ENCODE results near the gene IGIP.
A peak's percentile ranks its signal among the peaks of the same experiment; 100 is the strongest.
"Not testable (repeated sequence)": the region's sequence is repeated elsewhere in the genome, so short reads cannot be mapped to it uniquely, and the experiment has no call there.

IGIP gene

GRCh38 chr5:140143521-140144258, 18.0 kb downstream of the IGIP start:
- DNase-seq = no peak

GRCh38 chr5:140145256-140145655, 19.5 kb downstream of the IGIP start:
- DNase-seq = no peak

- DNase-seq = peak; percentile 70
These were observed 20.2 kb downstream of the IGIP start for GRCh38 chr5:140145818-140146522.

GRCh38 chr5:140146523-140146842, 20.7 kb downstream of the IGIP start:
- no peak for DNase-seq

- no peak for DNase-seq
These were observed 21.7 kb downstream of the IGIP start for GRCh38 chr5:140147460-140147859.

- DNase-seq = no peak
These were observed 22.8 kb downstream of the IGIP start for GRCh38 chr5:140148508-140148907.

GRCh38 chr5:140150201-140150600, 24.5 kb downstream of the IGIP start:
- no peak for DNase-seq

GRCh38 chr5:140151144-140152021, 25.6 kb downstream of the IGIP start:
- DNase-seq = no peak

- no peak for DNase-seq
These were observed 26.6 kb downstream of the IGIP start for GRCh38 chr5:140152022-140152999.

GRCh38 chr5:140153255-140153654, 27.5 kb downstream of the IGIP start:
- DNase-seq = no peak

- no peak for DNase-seq
These were observed 28.2 kb downstream of the IGIP start for GRCh38 chr5:140153905-140154304.

- not testable (repeated sequence) for DNase-seq
These were observed 29.1 kb downstream of the IGIP start for GRCh38 chr5:140154710-140155381.

- peak; percentile 90 for DNase-seq
These were observed 31.5 kb downstream of the IGIP start for GRCh38 chr5:140157032-140157781.

- no peak for DNase-seq
These were observed 33.5 kb downstream of the IGIP start for GRCh38 chr5:140159014-140159927.

- no peak for DNase-seq
These were observed 36.5 kb downstream of the IGIP start for GRCh38 chr5:140162275-140162674.

GRCh38 chr5:140162781-140163180, 37.0 kb downstream of the IGIP start:
- no peak for DNase-seq

- DNase-seq = no peak
These were observed 39.6 kb downstream of the IGIP start for GRCh38 chr5:140165101-140165922.

GRCh38 chr5:140165923-140166270, 40.2 kb downstream of the IGIP start:
- DNase-seq = no peak

- no peak for DNase-seq
These were observed 41.2 kb downstream of the IGIP start for GRCh38 chr5:140166911-140167310.

All from CD4-positive, alpha-beta T cell treated with Interleukin-17A for 4 hours (primary cell).